HepG2 (cell line): ENCODE results near the gene TCF25. TPM values are rescaled to one million over a fixed set of nuclear protein-coding genes. Genes with fewer than 3 reads are reported as not detected.

Experiments
- HDAC2 ChIP-seq: sonication (generic); formaldehyde crosslinking; IDR thresholded peaks from 2 replicates; pipeline ENCODE4 v1.4.0; 2020; ENCODE audit warnings: missing genetic modification reagents
- HMG20B ChIP-seq: conservative IDR thresholded peaks from 2 replicates; pipeline ENCODE4 v1.6.1; 2016; ENCODE audit warnings: missing genetic modification reagents, missing compliant biosample characterization
- LCORL ChIP-seq, 2 experiments: fragments of 450-650 bp in 1 of 2; sonication (generic) in 1 of 2; formaldehyde crosslinking in 1 of 2; IDR thresholded peaks; 2 replicates each; pipeline versions ENCODE4 v1.5.0 to v1.6.1; 2017 to 2020; ENCODE audit warnings: antibody characterized with exemption in 1 of 2, missing genetic modification reagents in 1 of 2
- SMAD9 ChIP-seq: sonication (generic); formaldehyde crosslinking; IDR thresholded peaks from 2 replicates; pipeline ENCODE4 v1.5.1; 2020; ENCODE audit warnings: mild to moderate bottlenecking, missing genetic modification reagents
- ZNF350 ChIP-seq: sonication (generic); formaldehyde crosslinking; IDR thresholded peaks from 2 replicates; pipeline ENCODE4 v1.4.0; 2020; ENCODE audit warnings: mild to moderate bottlenecking, low read depth, missing genetic modification reagents, borderline replicate concordance
- ZNF563 ChIP-seq: sonication (generic); formaldehyde crosslinking; IDR thresholded peaks from 2 replicates; pipeline ENCODE4 v1.8.0; 2022; ENCODE audit warnings: mild to moderate bottlenecking, moderate library complexity, missing genetic modification reagents
- ZNF572 ChIP-seq: sonication (generic); formaldehyde crosslinking; IDR thresholded peaks from 2 replicates; pipeline ENCODE4 v1.5.1; 2020; ENCODE audit warnings: mild to moderate bottlenecking, missing genetic modification reagents
- polyA plus RNA-seq, 8 experiments: library from polyadenylated mRNA; depleted of rRNA in 3 of 8; stranded (reverse) in 7 of 8; unstranded in 1 of 8; fragments of >200 nt; fragmentation: Illumina TruSeq in 4 of 8; extraction: Trizol in 4 of 8; gene quantifications; 2 replicates each; pipeline versions ENCODE4 v1.2.1 to v1.2.3, GENCODE V29; 2011 to 2016; ENCODE audit warnings: low read depth in 4 of 8, missing spikeins in 1 of 8, mixed read lengths in 1 of 8; ENCODE audit not compliant: insufficient read depth in 1 of 8
- total RNA-seq, 5 experiments: library from RNA; depleted of rRNA; stranded (reverse); fragments of >200 nt; fragmentation: Illumina TruSeq; extraction: Trizol; gene quantifications; 2 replicates each; pipeline ENCODE4 v1.2.3, GENCODE V29; 2016; ENCODE audit warnings: low read depth in 1 of 5
- TF ChIP-seq, protein P1 (sequence below): sonication (generic); formaldehyde crosslinking; IDR thresholded peaks from 2 replicates; pipeline ENCODE4 v1.4.0; 2020; ENCODE audit warnings: missing genetic modification reagents, mild to moderate bottlenecking, borderline replicate concordance
- TF ChIP-seq, protein P2 (sequence below), 2 experiments: sonication (generic) in 1 of 2; formaldehyde crosslinking in 1 of 2; IDR thresholded peaks; 2 replicates each; pipeline versions ENCODE4 v1.5.1 to v1.6.1; 2011 to 2020; ENCODE audit warnings: borderline replicate concordance in 1 of 2, low read depth in 1 of 2, low read length in 1 of 2, mild to moderate bottlenecking in 1 of 2, missing genetic modification reagents in 1 of 2, moderate library complexity in 1 of 2

The TCF25 gene
- total and polyA plus RNA-seq, 2 of the 13 experiments (the other 11 are each of a cell fraction or from before 2014, with no cell fraction given) = 138 to 206 TPM

DNA sequence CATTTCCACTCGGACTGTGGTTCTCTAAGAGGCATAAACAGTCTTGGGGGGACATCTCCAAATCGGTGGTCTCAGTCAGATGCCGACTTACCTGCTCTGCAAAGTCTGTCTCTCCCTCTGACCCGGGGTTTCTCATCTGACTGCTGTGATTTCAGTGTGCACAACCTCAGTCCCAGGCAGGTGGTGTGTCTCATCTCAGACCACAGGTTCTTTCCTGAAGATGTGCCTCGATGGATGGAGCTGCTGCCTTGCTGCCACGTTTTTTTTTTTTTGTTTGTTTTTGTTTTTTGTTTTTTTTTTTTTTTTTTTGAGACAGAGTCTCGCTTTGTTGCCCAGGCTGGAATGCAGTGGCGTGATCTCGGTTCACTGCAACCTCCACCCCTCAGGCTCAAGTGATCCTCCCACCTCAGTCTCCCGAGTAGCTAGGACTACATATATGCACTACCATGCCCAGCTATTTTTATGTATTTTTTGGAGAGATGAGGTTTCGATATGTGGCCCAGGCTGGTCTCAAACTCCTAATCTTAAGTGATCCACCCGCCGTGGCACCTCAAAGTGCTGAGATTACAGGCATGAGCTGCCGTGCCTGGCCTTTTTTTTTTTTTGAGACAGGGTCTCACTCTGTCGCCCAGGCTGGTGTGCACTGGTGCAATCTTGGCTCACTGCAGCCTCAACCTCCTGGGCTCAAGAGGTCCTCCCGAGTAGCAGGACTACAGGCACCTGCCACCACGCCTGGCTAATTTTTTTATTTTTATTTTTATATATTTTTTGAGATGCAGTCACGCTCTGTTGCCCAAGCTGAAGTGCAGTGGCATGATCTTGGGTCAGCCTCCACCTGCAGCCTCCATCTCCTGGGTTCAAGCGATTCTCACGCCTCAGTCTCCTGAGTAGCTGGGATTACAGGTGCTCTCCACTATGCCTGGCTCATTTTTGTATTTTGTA is 29.7 kb upstream of the TCF25 start (continued):
- no peak for TF ChIP-seq LCORL (IDR thresholded peaks at IDR 0.05)
- no peak for TF ChIP-seq LCORL (CRISPR knock-in tag; IDR thresholded peaks at IDR 0.05)
- TF ChIP-seq, protein P1, sequence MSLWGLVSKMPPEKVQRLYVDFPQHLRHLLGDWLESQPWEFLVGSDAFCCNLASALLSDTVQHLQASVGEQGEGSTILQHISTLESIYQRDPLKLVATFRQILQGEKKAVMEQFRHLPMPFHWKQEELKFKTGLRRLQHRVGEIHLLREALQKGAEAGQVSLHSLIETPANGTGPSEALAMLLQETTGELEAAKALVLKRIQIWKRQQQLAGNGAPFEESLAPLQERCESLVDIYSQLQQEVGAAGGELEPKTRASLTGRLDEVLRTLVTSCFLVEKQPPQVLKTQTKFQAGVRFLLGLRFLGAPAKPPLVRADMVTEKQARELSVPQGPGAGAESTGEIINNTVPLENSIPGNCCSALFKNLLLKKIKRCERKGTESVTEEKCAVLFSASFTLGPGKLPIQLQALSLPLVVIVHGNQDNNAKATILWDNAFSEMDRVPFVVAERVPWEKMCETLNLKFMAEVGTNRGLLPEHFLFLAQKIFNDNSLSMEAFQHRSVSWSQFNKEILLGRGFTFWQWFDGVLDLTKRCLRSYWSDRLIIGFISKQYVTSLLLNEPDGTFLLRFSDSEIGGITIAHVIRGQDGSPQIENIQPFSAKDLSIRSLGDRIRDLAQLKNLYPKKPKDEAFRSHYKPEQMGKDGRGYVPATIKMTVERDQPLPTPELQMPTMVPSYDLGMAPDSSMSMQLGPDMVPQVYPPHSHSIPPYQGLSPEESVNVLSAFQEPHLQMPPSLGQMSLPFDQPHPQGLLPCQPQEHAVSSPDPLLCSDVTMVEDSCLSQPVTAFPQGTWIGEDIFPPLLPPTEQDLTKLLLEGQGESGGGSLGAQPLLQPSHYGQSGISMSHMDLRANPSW (CRISPR knock-in tag) = 0 out of 2 replicates have a peak, but pooled peaks have one; percentile 37
- peak; percentile 51; the same call in 1 of the 2 replicates for TF ChIP-seq ZNF572 (CRISPR knock-in tag)
- TF ChIP-seq ZNF563 (CRISPR knock-in tag) = peak; percentile 55; the same call in 1 of the 2 replicates
- TF ChIP-seq ZNF350 (CRISPR knock-in tag) = no peak
- TF ChIP-seq HMG20B (CRISPR knock-in tag) = no peak
- no peak for TF ChIP-seq HDAC2
- TF ChIP-seq, protein P2, sequence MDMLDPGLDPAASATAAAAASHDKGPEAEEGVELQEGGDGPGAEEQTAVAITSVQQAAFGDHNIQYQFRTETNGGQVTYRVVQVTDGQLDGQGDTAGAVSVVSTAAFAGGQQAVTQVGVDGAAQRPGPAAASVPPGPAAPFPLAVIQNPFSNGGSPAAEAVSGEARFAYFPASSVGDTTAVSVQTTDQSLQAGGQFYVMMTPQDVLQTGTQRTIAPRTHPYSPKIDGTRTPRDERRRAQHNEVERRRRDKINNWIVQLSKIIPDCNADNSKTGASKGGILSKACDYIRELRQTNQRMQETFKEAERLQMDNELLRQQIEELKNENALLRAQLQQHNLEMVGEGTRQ (IDR thresholded peaks at IDR 0.05; ENCODE audit: low read depth, low read length) = no peak
- TF ChIP-seq, protein P2 (CRISPR knock-in tag; IDR thresholded peaks at IDR 0.05; ENCODE audit: borderline replicate concordance) = no peak
- no peak for TF ChIP-seq SMAD9
- TF ChIP-seq, all 625 proteins: peak for 7
